CD14-positive monocyte (primary cell): ENCODE results near the gene SPTSSB. TPM values are rescaled to one million over a fixed set of nuclear protein-coding genes. Genes with fewer than 3 reads are reported as not detected.

Source experiments
- DNase-seq, 3 donors: peaks; one replicate each; pipeline ENCODE4 v3.0.0-alpha.2; 2011 to 2022
- H2AFZ ChIP-seq: 2 replicates; pipeline ENCODE4 v1.6.0; 2012; ENCODE audit warnings: mild to moderate bottlenecking, low read depth, low read length, inconsistent platforms; ENCODE audit not compliant: insufficient read depth, poor library complexity, severe bottlenecking
- H3K27ac ChIP-seq, 2 donors: 1 replicate in 1 of 2; 2 replicates in 1 of 2; pipeline ENCODE4 v1.5.1; 2012 to 2013; ENCODE audit warnings: low read length in 2 of 2, control low read depth in 1 of 2, inconsistent platforms in 1 of 2, low read depth in 1 of 2, mild to moderate bottlenecking in 1 of 2
- H3K27me3 ChIP-seq, 2 donors: one replicate each; pipeline versions ENCODE4 v1.6.0 to v1.6.1; 2011 to 2013; ENCODE audit warnings: low read length in 2 of 2; ENCODE audit not compliant: control insufficient read depth in 2 of 2, insufficient read depth in 2 of 2
- H3K36me3 ChIP-seq, 2 donors: replicated peaks in 1 of 2; 1 replicate in 1 of 2; 2 replicates in 1 of 2; pipeline versions ENCODE4 v1.5.1 to v1.6.1; 2012 to 2013; ENCODE audit warnings: low read length in 2 of 2, control low read depth in 1 of 2, inconsistent platforms in 1 of 2, mild to moderate bottlenecking in 1 of 2; ENCODE audit not compliant: insufficient read depth in 2 of 2, control insufficient read depth in 1 of 2
- H3K4me1 ChIP-seq, 2 donors: 1 replicate in 1 of 2; 2 replicates in 1 of 2; pipeline versions ENCODE4 v1.5.1 to v1.6.1; 2012 to 2013; ENCODE audit warnings: low read length in 2 of 2, control low read depth in 1 of 2, inconsistent platforms in 1 of 2, mild to moderate bottlenecking in 1 of 2, moderate library complexity in 1 of 2; ENCODE audit not compliant: insufficient read depth in 2 of 2, control insufficient read depth in 1 of 2
- H3K4me2 ChIP-seq: replicated peaks from 2 replicates; pipeline ENCODE3; 2012; ENCODE audit warnings: low read length, moderate library complexity, mild to moderate bottlenecking; ENCODE audit not compliant: poor library complexity, severe bottlenecking; ENCODE audit errors: extremely low read depth
- H3K4me3 ChIP-seq, 3 experiments: fragments of 200-600 bp in 1 of 3; sonication (generic) in 1 of 3; replicated peaks in 1 of 3; 1 replicate in 2 of 3; 2 replicates in 1 of 3; pipeline ENCODE4 v1.5.1; 2011 to 2013; ENCODE audit warnings: low read length in 3 of 3, mild to moderate bottlenecking in 3 of 3, control low read depth in 2 of 3, low read depth in 2 of 3, inconsistent platforms in 1 of 3, moderate library complexity in 1 of 3
- H3K79me2 ChIP-seq: 2 replicates; pipeline ENCODE4 v1.6.0; 2012; ENCODE audit warnings: mild to moderate bottlenecking, control low read depth, inconsistent platforms, low read length, moderate library complexity; ENCODE audit not compliant: insufficient read depth
- H3K9ac ChIP-seq: 2 replicates; pipeline ENCODE4 v1.6.0; 2017; ENCODE audit warnings: low read length, mild to moderate bottlenecking; ENCODE audit not compliant: insufficient read depth, poor library complexity, severe bottlenecking
- H3K9me3 ChIP-seq, 2 donors: replicated peaks in 1 of 2; 1 replicate in 1 of 2; 2 replicates in 1 of 2; pipeline versions ENCODE4 v1.5.1 to v1.6.1; 2012 to 2013; ENCODE audit warnings: low read length in 2 of 2, control low read depth in 1 of 2; ENCODE audit not compliant: control insufficient read depth in 1 of 2, insufficient read depth in 1 of 2
- H4K20me1 ChIP-seq: 2 replicates; pipeline ENCODE4 v1.6.0; 2012; ENCODE audit warnings: mild to moderate bottlenecking, low read length, control low read depth, moderate library complexity; ENCODE audit not compliant: insufficient read depth
- H3K27ac Mint-ChIP-seq, 7 donors: one replicate each; pipeline ENCODE4 v1.8.0; 2020; ENCODE audit warnings: mild to moderate bottlenecking in 7 of 7, mixed read lengths in 7 of 7, moderate library complexity in 6 of 7, inconsistent platforms in 2 of 7
- H3K27me3 Mint-ChIP-seq, 3 donors: one replicate each; pipeline ENCODE4 v1.8.0; 2021 to 2022; ENCODE audit warnings: low read depth in 3 of 3, mild to moderate bottlenecking in 3 of 3, mixed read lengths in 3 of 3, moderate library complexity in 3 of 3, inconsistent platforms in 1 of 3
- H3K36me3 Mint-ChIP-seq, 2 donors: one replicate each; pipeline ENCODE4 v1.8.0; 2020; ENCODE audit warnings: mixed read lengths in 2 of 2, inconsistent platforms in 1 of 2, mild to moderate bottlenecking in 1 of 2
- H3K4me1 Mint-ChIP-seq: one replicate; pipeline ENCODE4 v1.8.0; 2020; ENCODE audit warnings: mild to moderate bottlenecking, mixed read lengths
- H3K4me3 Mint-ChIP-seq, 2 donors: one replicate each; pipeline ENCODE4 v1.8.0; 2020; ENCODE audit warnings: mild to moderate bottlenecking in 2 of 2, mixed read lengths in 2 of 2, moderate library complexity in 1 of 2
- H3K9me3 Mint-ChIP-seq, 7 donors: one replicate each; pipeline ENCODE4 v1.8.0; 2020 to 2022; ENCODE audit warnings: mixed read lengths in 7 of 7, mild to moderate bottlenecking in 6 of 7, moderate library complexity in 6 of 7, inconsistent platforms in 2 of 7
- WGBS: methylation state at CpG from one replicate; pipeline ENCODE4 v1.1.5; 2013; ENCODE audit warnings: missing lambda C conversion rate; ENCODE audit not compliant: insufficient coverage; 5-methylcytosine and 5-hydroxymethylcytosine counted together
- intact Hi-C, 2 donors: fragments of 100-400 bp; cut with micrococcal nuclease; formaldehyde crosslinking; loops; one replicate each; pipeline versions ENCODE4 v1.15.0 to v1.15.1; 2023
- polyA plus RNA-seq, 3 donors: library from polyadenylated mRNA; depleted of rRNA in 1 of 3; unstranded in 2 of 3; stranded (reverse) in 1 of 3; fragments of 300-500 nt in 2 of 3; fragments of >200 nt in 1 of 3; fragmentation: Illumina TruSeq in 2 of 3; gene quantifications; 1 replicate in 2 of 3; 2 replicates in 1 of 3; pipeline ENCODE4 v1.2.3, GENCODE V29; 2012 to 2021
- TF ChIP-seq, protein P1 (sequence below): fragments of 200-600 bp; IDR thresholded peaks from one replicate; pipeline ENCODE4 v1.8.0; 2022; ENCODE audit warnings: antibody characterized with exemption, mild to moderate bottlenecking

The SPTSSB gene
- polyA plus RNA-seq, 3 donors, result not detected

DNA sequence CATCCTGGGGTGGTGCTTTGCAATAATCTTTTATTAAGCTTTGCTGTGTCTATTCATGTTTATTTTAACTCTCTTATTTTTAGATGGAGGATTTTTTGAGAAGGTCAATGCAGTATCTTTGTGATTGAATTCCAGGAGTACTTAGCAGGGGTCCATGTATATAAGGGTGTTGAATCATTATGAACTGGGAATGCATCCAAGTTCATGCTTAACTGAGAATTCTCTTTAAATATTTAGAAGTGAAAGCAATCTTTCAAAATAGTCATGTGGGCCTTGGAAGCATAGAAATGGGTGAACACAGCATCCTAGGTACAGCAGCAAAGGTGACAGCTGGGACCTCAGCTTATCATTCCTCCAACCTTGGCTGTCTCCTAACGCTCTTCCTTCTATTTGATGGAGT, 27.3 kb downstream of the SPTSSB start:
- peaks cover 2 to 8% (median 3%) of the 10 kb centered on the region in 3 donors for H3K27me3 Mint-ChIP-seq
- no peak overlapping the region for H3K4me3 Mint-ChIP-seq
- no peaks in the 10 kb centered on the region for H3K36me3 Mint-ChIP-seq
- H4K20me1 ChIP-seq, result no peaks in the 10 kb centered on the region
- no peak overlapping the region for H3K4me2 ChIP-seq
- 100% methylated on average over 1 of the region's 1 CpG for WGBS
- intact Hi-C loops, result no loop called here
- no peaks in the 10 kb centered on the region for H3K9me3 Mint-ChIP-seq
- H3K36me3 ChIP-seq, result no peaks in the 10 kb centered on the region
- peaks cover 0 to 2% of the 10 kb centered on the region in 2 donors for H3K27me3 ChIP-seq
- H3K27ac Mint-ChIP-seq, result no peak overlapping the region
- H3K79me2 ChIP-seq, result no peaks in the 10 kb centered on the region
- no peak overlapping the region for H3K9ac ChIP-seq
- no peaks in the 10 kb centered on the region for H3K4me1 Mint-ChIP-seq
- H3K27ac ChIP-seq, result no peak overlapping the region
- H2AFZ ChIP-seq, result no peak overlapping the region
- no peak overlapping the region for H3K4me3 ChIP-seq
- TF ChIP-seq, protein P1, sequence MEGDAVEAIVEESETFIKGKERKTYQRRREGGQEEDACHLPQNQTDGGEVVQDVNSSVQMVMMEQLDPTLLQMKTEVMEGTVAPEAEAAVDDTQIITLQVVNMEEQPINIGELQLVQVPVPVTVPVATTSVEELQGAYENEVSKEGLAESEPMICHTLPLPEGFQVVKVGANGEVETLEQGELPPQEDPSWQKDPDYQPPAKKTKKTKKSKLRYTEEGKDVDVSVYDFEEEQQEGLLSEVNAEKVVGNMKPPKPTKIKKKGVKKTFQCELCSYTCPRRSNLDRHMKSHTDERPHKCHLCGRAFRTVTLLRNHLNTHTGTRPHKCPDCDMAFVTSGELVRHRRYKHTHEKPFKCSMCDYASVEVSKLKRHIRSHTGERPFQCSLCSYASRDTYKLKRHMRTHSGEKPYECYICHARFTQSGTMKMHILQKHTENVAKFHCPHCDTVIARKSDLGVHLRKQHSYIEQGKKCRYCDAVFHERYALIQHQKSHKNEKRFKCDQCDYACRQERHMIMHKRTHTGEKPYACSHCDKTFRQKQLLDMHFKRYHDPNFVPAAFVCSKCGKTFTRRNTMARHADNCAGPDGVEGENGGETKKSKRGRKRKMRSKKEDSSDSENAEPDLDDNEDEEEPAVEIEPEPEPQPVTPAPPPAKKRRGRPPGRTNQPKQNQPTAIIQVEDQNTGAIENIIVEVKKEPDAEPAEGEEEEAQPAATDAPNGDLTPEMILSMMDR, result no peak
- no peaks in the 10 kb centered on the region for H3K9me3 ChIP-seq
- DNase-seq, result no peak
- no peaks in the 10 kb centered on the region for H3K4me1 ChIP-seq

DNA sequence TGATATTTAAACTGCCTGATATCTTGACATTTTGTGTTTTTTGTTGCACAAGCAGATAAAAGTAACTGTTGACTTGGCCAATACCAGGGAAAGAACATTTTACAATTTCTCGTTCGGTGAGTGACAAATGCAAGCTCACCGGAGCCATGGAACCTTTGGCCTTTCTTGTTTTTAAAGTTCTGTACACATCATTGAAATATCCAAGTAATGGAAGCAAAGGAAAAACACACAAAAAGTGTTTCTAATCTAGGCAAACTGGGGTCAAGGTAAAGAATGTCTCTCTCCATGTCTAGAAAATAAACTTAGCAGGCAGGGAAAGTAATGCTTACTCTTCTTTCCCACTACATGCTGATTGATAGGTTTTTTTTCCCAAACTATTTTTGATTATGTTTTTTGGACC, 27.8 kb downstream of the SPTSSB start:
- Histone ChIP-seq H4K20me1 (no peaks in the 10 kb centered on the region), H3K9ac (no peak overlapping the region), H3K4me1 (no peaks in the 10 kb centered on the region), H3K9me3 (no peaks in the 10 kb centered on the region), H3K27me3 (peaks cover 0 to 2% of the 10 kb centered on the region in 2 donors), H3K36me3 (no peaks in the 10 kb centered on the region), H3K79me2 (no peaks in the 10 kb centered on the region), H3K4me2 (no peak overlapping the region), H3K27ac (no peak overlapping the region), H2AFZ (no peak overlapping the region), H3K4me3 (no peak overlapping the region)
- Mint-ChIP-seq H3K4me3 (no peak overlapping the region), H3K9me3 (no peaks in the 10 kb centered on the region), H3K36me3 (no peaks in the 10 kb centered on the region), H3K4me1 (no peaks in the 10 kb centered on the region), H3K27me3 (peaks cover 2 to 8% (median 3%) of the 10 kb centered on the region in 3 donors), H3K27ac (no peak overlapping the region)
- DNase-seq, result no peak
- TF ChIP-seq, protein P1, result no peak
- intact Hi-C loops, result no loop called here
- WGBS, result 100% methylated on average over 2 of the region's 3 CpGs
